ENCODE data around the gene GANAB.

DNA sequence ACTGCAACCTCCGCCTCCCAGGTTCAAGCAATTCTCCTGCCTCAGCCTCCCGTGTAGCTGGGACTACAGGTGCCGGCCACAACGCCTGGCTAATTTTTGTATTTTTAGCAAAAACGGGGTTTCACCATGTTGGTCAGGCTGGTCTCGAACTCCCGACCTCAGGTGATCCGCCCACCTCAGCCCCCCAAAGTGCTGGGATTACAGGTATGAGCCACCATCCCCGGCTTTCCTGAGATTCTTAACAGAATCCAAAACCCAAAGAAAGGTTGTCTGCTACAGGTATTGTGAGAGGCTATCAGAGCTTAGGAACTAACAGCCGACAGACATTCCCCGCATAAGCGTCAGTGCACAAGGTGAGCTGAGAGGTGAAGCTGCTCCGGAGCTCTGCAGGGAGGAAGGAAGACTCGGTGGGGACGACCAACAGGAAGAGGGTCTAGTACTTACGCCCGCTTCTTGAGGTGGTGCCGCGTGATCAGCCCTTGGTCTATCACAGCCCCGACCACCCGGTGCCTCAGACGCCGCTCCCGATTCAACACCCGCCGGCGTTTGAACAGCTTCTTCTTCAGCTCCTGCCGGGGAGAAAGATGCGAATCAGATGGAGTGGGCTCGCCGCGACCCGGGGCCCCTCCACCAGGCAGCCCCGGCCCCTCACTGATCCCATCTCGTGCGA lies 18.1 kb upstream of the GANAB start:
- TF ChIP-seq, protein P1, sequence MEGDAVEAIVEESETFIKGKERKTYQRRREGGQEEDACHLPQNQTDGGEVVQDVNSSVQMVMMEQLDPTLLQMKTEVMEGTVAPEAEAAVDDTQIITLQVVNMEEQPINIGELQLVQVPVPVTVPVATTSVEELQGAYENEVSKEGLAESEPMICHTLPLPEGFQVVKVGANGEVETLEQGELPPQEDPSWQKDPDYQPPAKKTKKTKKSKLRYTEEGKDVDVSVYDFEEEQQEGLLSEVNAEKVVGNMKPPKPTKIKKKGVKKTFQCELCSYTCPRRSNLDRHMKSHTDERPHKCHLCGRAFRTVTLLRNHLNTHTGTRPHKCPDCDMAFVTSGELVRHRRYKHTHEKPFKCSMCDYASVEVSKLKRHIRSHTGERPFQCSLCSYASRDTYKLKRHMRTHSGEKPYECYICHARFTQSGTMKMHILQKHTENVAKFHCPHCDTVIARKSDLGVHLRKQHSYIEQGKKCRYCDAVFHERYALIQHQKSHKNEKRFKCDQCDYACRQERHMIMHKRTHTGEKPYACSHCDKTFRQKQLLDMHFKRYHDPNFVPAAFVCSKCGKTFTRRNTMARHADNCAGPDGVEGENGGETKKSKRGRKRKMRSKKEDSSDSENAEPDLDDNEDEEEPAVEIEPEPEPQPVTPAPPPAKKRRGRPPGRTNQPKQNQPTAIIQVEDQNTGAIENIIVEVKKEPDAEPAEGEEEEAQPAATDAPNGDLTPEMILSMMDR (IDR thresholded peaks at IDR 0.05) = no peak
- no peak for TF ChIP-seq POLR2A (IDR thresholded peaks at IDR 0.05)

Measured in testis (tissue), 2 donors.